GM12864 (cell line): ENCODE data around the gene ICA1.

Experiments
- DNase-seq: peaks from one replicate; pipeline ENCODE4 v3.0.0-alpha.2; 2011; ENCODE audit warnings: low read depth
- H3K4me3 ChIP-seq: 2 replicates; pipeline ENCODE4 v1.5.1; 2011; ENCODE audit warnings: mild to moderate bottlenecking, low read depth, low read length, control low read depth
- CTCF ChIP-seq: IDR thresholded peaks from 2 replicates; pipeline ENCODE4 v1.5.1; 2011; ENCODE audit warnings: low read depth, mild to moderate bottlenecking, moderate library complexity, low read length, control low read depth, inconsistent platforms; ENCODE audit errors: missing control alignments

ICA1 gene

GRCh38 chr7:8184221-8184620 lies 77.7 kb downstream of the ICA1 start:
- no peak for DNase-seq
- TF ChIP-seq CTCF: no peak
- no peak overlapping the region for H3K4me3 ChIP-seq

- no peak for DNase-seq
- no peak for TF ChIP-seq CTCF
- no peak overlapping the region for H3K4me3 ChIP-seq
Measured at GRCh38 chr7:8179486-8179885, 82.5 kb downstream of the ICA1 start.

- no peak for TF ChIP-seq CTCF
- H3K4me3 ChIP-seq: no peak overlapping the region
- DNase-seq: no peak
Measured at GRCh38 chr7:8178353-8178752, 83.6 kb downstream of the ICA1 start.

- no peak overlapping the region; the same call in 1 of the 2 replicates for H3K4me3 ChIP-seq
- TF ChIP-seq CTCF: no peak
- peak; percentile 65 for DNase-seq
Measured at GRCh38 chr7:8177109-8177933, 84.6 kb downstream of the ICA1 start.

GRCh38 chr7:8176370-8177081 lies 85.4 kb downstream of the ICA1 start:
- peak; percentile 85 for DNase-seq
- H3K4me3 ChIP-seq: peak overlapping the region; percentile 18; the same call in 1 of the 2 replicates
- TF ChIP-seq CTCF: no peak

GRCh38 chr7:8175929-8176369 lies 86.0 kb downstream of the ICA1 start:
- no peak for TF ChIP-seq CTCF
- no peak for DNase-seq
- peak overlapping the region; percentile 37 for H3K4me3 ChIP-seq
